Spleen (tissue), 7 donors: Measurements from ENCODE around the gene GHRH.

ENCODE experiments used
- POLR2A ChIP-seq, 3 donors: fragments of 450-650 bp; IDR thresholded peaks; one replicate each; pipeline ENCODE4 v1.5.1; 2017; ENCODE audit warnings: antibody characterized with exemption in 3 of 3, mild to moderate bottlenecking in 1 of 3
- TF ChIP-seq, protein P1 (sequence below), 11 experiments: fragments of 200-600 bp in 7 of 11; fragments of 450-650 bp in 4 of 11; sonication (generic) in 4 of 11; IDR thresholded peaks in 8 of 11; conservative IDR thresholded peaks in 3 of 11; 1 replicate in 7 of 11; 2 replicates in 4 of 11; pipeline versions ENCODE4 v1.4.0 to v1.8.0; 2016 to 2021; ENCODE audit warnings: antibody characterized with exemption in 11 of 11, inconsistent platforms in 4 of 11, mild to moderate bottlenecking in 1 of 11
- donor health status: DM: no; HTN: no; CAD: no; lungs with moderate emphysema.
- donor health status: DM: no; HTN: no; CAD: no.
- donor health status: DM: no; HTN: no; CAD: no.

DNA sequence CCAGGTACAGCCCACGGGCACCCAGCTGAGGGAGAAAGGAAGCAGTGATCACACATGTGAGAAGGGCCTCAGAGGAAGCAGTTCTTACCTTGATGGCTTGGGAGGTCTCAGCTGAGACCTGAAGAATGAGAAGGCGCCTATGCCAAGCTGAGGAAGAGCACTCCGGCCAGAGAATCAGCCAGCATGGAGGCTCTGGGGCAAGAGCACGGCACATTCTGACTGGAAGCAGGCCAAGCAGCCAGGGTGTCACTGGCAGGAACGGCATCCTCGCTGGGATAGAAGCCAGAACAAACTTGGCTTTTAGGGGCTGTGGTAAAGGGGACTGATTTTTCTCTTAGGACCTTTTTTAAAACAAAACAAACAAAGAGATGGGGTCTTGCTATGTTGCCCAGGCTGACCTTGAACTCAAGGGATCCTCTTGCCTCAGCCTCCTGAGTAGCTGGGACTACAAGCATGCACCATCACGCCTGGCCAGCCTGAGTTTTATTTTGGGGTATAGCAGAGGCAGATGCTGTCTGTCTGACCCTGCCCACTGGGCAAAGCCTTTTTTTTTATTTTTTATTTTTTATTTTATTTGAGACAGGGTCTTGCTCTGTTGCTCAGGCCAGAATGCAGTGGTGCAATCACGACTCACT, 17.6 kb downstream of the GHRH start:
- TF ChIP-seq, protein P1, sequence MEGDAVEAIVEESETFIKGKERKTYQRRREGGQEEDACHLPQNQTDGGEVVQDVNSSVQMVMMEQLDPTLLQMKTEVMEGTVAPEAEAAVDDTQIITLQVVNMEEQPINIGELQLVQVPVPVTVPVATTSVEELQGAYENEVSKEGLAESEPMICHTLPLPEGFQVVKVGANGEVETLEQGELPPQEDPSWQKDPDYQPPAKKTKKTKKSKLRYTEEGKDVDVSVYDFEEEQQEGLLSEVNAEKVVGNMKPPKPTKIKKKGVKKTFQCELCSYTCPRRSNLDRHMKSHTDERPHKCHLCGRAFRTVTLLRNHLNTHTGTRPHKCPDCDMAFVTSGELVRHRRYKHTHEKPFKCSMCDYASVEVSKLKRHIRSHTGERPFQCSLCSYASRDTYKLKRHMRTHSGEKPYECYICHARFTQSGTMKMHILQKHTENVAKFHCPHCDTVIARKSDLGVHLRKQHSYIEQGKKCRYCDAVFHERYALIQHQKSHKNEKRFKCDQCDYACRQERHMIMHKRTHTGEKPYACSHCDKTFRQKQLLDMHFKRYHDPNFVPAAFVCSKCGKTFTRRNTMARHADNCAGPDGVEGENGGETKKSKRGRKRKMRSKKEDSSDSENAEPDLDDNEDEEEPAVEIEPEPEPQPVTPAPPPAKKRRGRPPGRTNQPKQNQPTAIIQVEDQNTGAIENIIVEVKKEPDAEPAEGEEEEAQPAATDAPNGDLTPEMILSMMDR (IDR thresholded peaks at IDR 0.05 in 8 of 11, conservative IDR thresholded peaks at IDR 0.05 in 3 of 11), result no peak
- no peak for TF ChIP-seq POLR2A (IDR thresholded peaks at IDR 0.05)
